ACHN (cell line): Measurements from ENCODE around the gene SAMSN1.
"Not testable (repeated sequence)": the region's sequence is repeated elsewhere in the genome, so short reads cannot be mapped to it uniquely, and the experiment has no call there.

Experiments
- DNase-seq: peaks from one replicate; pipeline ENCODE4 v3.0.0-alpha.2; 2015
- in situ Hi-C: cut with HindIII; loops from 2 replicates; pipeline ENCODE4 v1.10.0; 2017; ENCODE audit warnings: low sequenced_read_pairs, low pct_ligation_motif_present, low pct_unique_long_range_greater_than_20kb

Gene SAMSN1

DNA sequence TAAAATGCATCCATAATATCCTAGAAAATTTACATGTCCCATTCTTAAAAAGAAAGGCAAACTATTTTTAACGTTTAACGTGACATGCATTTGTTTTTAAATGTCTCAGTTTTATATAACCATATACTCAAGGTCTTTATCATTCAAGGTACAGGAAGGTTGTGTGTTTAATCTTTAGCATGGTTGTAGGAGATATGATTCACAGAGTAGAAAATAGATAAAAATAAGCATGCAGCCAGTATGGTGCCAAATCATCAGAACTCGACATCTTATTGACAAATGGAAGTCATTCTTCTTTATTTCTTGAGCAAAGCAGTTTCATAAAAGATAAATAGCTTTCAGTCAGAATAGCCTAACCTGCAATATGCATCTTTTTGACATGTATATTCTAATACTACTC is 51.0 kb downstream of the SAMSN1 start:
- in situ Hi-C loops, result no loop called here
- DNase-seq, result no peak

GRCh38 chr21:14494181-14494580 is 51.9 kb downstream of the SAMSN1 start:
- in situ Hi-C loops, DNase-seq: not testable (repeated sequence)

DNA sequence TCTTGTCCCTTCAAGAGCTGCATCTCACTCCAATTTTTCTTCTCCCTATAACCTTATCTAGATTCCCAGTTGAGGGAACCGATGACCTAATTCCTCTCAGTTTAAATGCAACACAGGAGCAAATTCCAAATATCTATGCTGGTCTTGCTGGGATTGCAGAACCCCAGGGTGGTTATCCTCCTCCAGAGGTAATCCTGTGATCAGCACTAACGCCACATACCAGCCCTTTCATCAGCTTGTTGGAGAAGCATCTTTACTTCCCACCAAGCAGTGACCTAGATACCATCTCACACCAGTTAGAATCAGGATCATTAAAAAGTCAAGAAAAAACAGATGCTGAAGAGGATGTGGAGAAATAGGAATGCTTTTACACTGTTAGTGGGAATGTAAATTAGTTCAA is 52.4 kb downstream of the SAMSN1 start:
- DNase-seq, result no peak
- in situ Hi-C loops, result no loop called here

GRCh38 chr21:14492931-14493330 is 53.2 kb downstream of the SAMSN1 start:
- in situ Hi-C loops, result no loop called here
- DNase-seq, result no peak

DNA sequence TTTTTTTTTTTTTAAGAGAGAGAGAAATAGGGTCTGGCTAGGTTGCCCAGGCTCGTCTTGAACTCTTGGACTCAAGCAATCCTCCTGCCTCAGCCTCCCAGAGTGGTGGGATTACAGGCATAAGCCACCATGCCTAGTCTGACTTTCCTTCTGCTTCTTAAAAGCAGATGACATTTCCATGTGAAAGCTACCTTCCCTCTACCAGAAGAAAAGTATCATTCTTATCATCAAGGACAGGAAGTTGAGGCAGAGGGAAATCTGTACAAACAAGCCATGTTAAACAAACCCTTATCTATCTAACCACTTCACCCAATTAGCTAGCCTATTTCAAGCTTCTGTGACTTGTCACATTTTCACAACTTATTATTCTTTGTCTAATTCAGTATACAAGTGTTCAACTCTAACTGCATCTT is 54.8 kb downstream of the SAMSN1 start:
- no peak for DNase-seq
- in situ Hi-C loops, result no loop called here

- no peak for DNase-seq
- in situ Hi-C loops, result no loop called here
Observed at GRCh38 chr21:14488672-14489204, 57.4 kb downstream of the SAMSN1 start.

GRCh38 chr21:14487490-14488432 is 58.4 kb downstream of the SAMSN1 start:
- in situ Hi-C loops, result no loop called here
- no peak for DNase-seq

DNA sequence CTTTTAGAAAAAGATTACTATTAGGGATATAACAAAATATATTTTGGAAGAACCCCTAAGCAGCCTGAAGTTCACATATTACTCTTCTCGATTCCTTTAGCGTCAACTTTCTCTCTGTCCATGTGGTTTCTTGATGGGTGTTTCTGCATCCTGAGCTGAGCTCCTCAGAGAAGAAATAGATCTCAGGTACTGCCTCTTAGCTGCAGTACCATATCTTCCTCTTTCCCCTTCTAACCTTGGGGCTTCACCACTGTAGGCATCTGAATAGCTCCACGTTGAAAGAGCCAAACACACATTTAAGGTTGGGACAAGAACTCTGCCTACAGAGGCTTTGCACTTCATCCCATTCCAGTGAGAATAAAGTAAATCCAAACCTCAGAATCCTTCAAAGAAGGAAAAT is 59.2 kb downstream of the SAMSN1 start:
- no peak for DNase-seq
- in situ Hi-C loops, result no loop called here

- no peak for DNase-seq
- in situ Hi-C loops, result no loop called here
Observed at GRCh38 chr21:14484188-14485009, 61.7 kb downstream of the SAMSN1 start.

- in situ Hi-C loops, result no loop called here
- DNase-seq, result no peak
Observed at GRCh38 chr21:14483296-14483695, 62.8 kb downstream of the SAMSN1 start.

DNA sequence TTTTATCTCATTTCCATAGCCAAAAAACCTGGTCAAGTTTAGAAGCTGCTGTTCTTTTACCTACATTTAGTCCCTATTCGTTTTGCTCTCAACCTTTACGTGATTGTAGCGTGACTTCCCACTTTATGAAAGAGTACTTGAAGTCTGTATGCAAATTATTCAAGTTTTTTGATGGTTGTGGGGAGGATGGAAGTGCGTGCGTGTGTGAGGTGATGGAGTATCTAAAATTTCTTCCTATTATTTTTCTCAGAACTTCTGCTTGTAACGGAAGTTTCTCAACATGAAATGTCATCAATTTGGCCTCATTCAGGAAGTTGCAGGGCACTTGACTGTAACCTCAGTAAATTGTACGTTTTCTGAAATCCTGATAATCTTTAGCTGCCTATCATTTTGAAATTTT is 64.0 kb downstream of the SAMSN1 start:
- no peak for DNase-seq

DNA sequence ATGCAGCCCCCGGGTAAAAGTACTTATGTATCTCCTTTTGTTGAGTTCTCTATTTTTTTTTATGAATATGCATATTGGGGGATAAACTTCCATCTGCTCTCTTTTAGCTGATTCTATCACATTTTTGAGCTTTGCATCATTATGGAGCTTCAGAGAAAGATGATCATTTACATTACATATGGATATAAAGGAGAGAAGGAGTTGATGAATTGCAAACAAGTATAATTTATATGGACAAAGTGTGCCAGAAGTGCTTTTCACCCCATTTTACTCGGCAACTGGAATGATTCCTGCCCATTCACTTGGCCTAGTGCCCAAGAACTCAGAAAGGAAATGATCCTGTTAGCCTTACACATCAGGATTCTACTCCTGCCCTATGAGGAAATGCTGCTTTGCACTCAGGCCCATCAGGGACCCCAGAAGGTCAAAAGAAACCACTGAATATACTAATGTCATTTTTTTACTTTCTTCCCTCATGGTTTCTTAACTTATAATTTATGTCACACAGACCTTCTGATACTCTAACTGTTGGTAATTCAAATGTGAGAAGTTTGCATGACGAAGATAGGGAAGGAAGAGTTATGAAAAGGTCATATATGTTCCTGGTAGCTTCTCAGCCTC is 65.6 kb downstream of the SAMSN1 start:
- no peak for DNase-seq
- in situ Hi-C loops, result no loop called here

More for the DNA sequence above, 64.0 kb downstream of the SAMSN1 start:
- in situ Hi-C loops, result no loop called here

DNA sequence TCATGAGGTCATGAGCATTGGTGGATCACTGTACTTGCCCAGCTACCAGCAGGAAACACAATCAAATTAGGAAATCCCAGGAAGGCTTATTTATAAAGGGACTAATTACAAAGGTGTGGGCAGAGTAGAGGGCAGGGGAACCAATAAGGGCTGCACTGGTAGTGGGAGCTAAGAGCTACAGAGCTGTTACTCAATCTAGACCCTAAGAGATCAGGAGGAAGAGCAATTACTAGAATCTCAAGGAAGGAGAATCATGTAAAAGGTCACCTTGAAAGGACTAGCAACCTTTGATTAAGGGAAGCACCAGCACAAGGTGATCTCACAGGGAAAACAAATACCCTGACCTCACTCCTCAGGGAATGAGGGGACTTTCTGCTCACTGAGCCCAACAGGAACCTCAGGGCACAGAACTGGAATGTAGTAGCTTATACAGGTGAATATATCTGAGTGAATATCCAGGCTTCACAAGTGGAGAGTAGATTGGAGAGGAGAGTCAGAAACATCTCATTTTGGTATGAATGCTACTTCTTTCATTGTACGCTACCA is 66.8 kb downstream of the SAMSN1 start:
- in situ Hi-C loops, result no loop called here
- no peak for DNase-seq

- in situ Hi-C loops, result no loop called here
- DNase-seq, result no peak
Observed at GRCh38 chr21:14477841-14478240, 68.3 kb downstream of the SAMSN1 start.

DNA sequence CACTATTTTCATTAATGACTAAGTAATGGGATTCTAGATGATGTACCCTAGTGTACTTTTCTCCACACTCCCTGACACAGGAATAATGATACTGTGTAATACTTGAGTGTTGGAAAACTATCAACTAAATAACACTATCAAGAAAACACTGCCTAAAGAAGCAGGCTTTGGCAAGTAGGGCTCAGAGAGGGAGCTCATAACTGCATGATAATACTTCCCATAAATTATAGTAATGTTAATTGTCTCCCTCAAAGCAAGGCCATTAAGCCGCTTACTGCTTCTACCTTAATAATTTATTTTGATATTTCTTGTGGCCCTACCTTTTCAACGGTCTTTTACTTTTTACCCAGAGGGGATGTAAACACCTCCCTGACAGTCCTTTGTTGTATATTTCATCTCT is 69.0 kb downstream of the SAMSN1 start:
- in situ Hi-C loops, result no loop called here

GRCh38 chr21:14474995-14475394 is 71.1 kb downstream of the SAMSN1 start:
- in situ Hi-C loops, result no loop called here
- no peak for DNase-seq

More for the DNA sequence above, 69.0 kb downstream of the SAMSN1 start:
- no peak for DNase-seq

DNA sequence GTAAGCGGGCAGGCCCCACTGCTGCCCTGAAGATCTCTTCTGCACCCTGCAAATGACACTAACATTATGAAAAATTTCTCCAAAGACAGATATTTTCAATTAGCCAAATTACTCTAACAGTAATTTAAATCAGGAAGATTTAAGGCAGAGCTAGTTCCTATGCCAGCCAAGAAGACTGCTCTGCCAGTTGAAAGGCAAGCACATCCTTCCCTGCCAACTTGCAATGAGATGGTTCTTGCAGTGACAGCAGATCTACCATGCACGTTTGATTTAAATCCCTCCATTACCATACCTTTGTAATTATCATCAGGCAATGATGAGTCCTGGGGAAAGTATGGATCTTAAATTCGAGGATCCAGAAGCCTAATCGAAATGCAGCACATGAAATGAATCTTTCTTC is 76.5 kb downstream of the SAMSN1 start:
- in situ Hi-C loops, result no loop called here
- DNase-seq, result no peak

- no peak for DNase-seq
- in situ Hi-C loops, result no loop called here
Observed at GRCh38 chr21:14466715-14467114, 79.4 kb downstream of the SAMSN1 start.

- DNase-seq, result no peak
- in situ Hi-C loops, result no loop called here
Observed at GRCh38 chr21:14457762-14458161, 88.4 kb downstream of the SAMSN1 start.
